Adrenal gland (tissue), 12 donors: ENCODE measurements around the gene HEXIM2. TPM values are rescaled to one million over a fixed set of nuclear protein-coding genes. Genes with fewer than 3 reads are reported as not detected.

Experiments used
- DNase-seq, 7 donors: peaks; one replicate each; pipeline ENCODE4 v3.0.0-alpha.2; 2019 to 2020
- H3K27ac ChIP-seq, 5 donors: fragments of 200-600 bp; sonication (generic) in 4 of 5; 1 replicate in 3 of 5; 2 replicates in 2 of 5; pipeline versions ENCODE4 v1.5.1 to v1.8.0; 2016 to 2020; ENCODE audit warnings: mild to moderate bottlenecking in 1 of 5
- H3K27me3 ChIP-seq: fragments of 200-600 bp; 2 replicates; pipeline ENCODE4 v1.8.0; 2021
- H3K36me3 ChIP-seq, 2 donors: fragments of 200-600 bp; replicated peaks in 1 of 2; 1 replicate in 1 of 2; 2 replicates in 1 of 2; pipeline versions ENCODE4 v1.5.1 to v1.8.0; 2018 to 2022
- H3K4me1 ChIP-seq, 2 donors: fragments of 200-600 bp; replicated peaks in 1 of 2; 1 replicate in 1 of 2; 2 replicates in 1 of 2; pipeline versions ENCODE4 v1.5.1 to v1.8.0; 2018 to 2021
- H3K4me3 ChIP-seq, 4 donors: fragments of 200-600 bp; sonication (generic) in 3 of 4; one replicate each; pipeline ENCODE4 v1.5.1; 2016 to 2018
- H3K9me3 ChIP-seq, 3 donors: fragments of 200-600 bp; sonication (generic) in 1 of 3; replicated peaks in 1 of 3; 1 replicate in 2 of 3; 2 replicates in 1 of 3; pipeline versions ENCODE4 v1.5.1 to v1.8.0; 2016 to 2021
- POLR2A ChIP-seq, 2 donors: fragments of 450-650 bp; IDR thresholded peaks; one replicate each; pipeline ENCODE4 v1.6.1; 2017; ENCODE audit warnings: antibody characterized with exemption in 2 of 2, mild to moderate bottlenecking in 2 of 2, moderate library complexity in 1 of 2
- WGBS, 4 donors: extraction: QIAGEN DNeasy Blood & Tissue Kit in 2 of 4; methylation state at CpG; one replicate each; pipeline versions ENCODE4 v1.1.5 to v1.1.7; 2013 to 2017; 5-methylcytosine and 5-hydroxymethylcytosine counted together
- intact Hi-C, 2 donors: fragments of 100-400 bp; cut with DNase I; formaldehyde crosslinking; loops; one replicate each; pipeline versions ENCODE4 v1.14.1 to v1.15.0; 2022 to 2023
- polyA plus RNA-seq, 3 donors: library from polyadenylated mRNA; stranded (reverse); fragments of 200-250 nt in 2 of 3; fragments of 350-450 nt in 1 of 3; fragmentation: Illumina TruSeq in 1 of 3; extraction: RNeasy Lipid Tissue Mini Kit (QIAGEN cat#74804) in 1 of 3; gene quantifications; one replicate each; pipeline ENCODE4 v1.2.3, GENCODE V29; 2013 to 2014
- total RNA-seq, 9 donors: library from RNA; depleted of rRNA in 4 of 9; stranded (reverse); fragments of >200 nt in 4 of 9; fragments of 120-200 nt in 1 of 9; fragmentation: NEBNext Ultra II Directional in 1 of 9; extraction: Animal tissue kit (Norgen Biotek cat#: 25700) in 1 of 9; gene quantifications; one replicate each; pipeline versions ENCODE4 v1.1.0 to v1.2.4, GENCODE V29; 2013 to 2023
- TF ChIP-seq, protein P1 (sequence below), 6 experiments: fragments of 450-650 bp in 4 of 6; fragments of 200-600 bp in 2 of 6; sonication (generic) in 1 of 6; IDR thresholded peaks; 1 replicate in 5 of 6; 2 replicates in 1 of 6; pipeline versions ENCODE4 v1.5.1 to v1.8.0; 2016 to 2021; ENCODE audit warnings: antibody characterized with exemption in 6 of 6, mild to moderate bottlenecking in 2 of 6, moderate library complexity in 1 of 6
- donor health status: healthy with polysubstance abuse.
- donor health status: Bipolar disorder and iron deficiency.
- donor health status: DM: yes; HTN: yes; CAD: no.
- donor health status: DM: no; HTN: no; CAD: no.
- donor health status: DM: no; HTN: no; CAD: no.
- donor health status: DM: yes; HTN: yes; CAD: no.

HEXIM2 gene
- total and polyA plus RNA-seq, 12 donors, result 4.5 to 28.1 (median 15.9) TPM

DNA sequence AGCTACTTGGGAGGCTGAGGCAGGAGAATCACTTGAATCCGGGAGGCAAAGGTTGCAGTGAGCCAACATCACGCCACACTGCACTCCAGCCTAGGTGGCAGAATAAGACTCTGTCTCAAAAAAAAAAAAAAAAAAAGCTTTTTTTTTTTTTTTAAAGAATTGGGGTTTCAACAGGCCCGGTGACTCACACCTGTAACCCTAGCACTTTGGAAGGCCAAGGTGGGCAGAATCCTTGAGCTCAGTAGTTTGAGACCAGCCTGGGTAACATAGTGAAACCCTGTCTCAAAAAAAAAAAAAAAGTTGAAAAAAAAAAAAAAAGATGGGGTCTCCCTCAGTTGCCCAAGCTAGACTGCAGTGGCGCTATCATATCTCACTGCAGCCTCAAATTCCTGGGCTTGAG lies 6.6 kb upstream of the HEXIM2 start:
- TF ChIP-seq POLR2A (IDR thresholded peaks at IDR 0.05), result no peak
- TF ChIP-seq, protein P1, sequence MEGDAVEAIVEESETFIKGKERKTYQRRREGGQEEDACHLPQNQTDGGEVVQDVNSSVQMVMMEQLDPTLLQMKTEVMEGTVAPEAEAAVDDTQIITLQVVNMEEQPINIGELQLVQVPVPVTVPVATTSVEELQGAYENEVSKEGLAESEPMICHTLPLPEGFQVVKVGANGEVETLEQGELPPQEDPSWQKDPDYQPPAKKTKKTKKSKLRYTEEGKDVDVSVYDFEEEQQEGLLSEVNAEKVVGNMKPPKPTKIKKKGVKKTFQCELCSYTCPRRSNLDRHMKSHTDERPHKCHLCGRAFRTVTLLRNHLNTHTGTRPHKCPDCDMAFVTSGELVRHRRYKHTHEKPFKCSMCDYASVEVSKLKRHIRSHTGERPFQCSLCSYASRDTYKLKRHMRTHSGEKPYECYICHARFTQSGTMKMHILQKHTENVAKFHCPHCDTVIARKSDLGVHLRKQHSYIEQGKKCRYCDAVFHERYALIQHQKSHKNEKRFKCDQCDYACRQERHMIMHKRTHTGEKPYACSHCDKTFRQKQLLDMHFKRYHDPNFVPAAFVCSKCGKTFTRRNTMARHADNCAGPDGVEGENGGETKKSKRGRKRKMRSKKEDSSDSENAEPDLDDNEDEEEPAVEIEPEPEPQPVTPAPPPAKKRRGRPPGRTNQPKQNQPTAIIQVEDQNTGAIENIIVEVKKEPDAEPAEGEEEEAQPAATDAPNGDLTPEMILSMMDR (IDR thresholded peaks at IDR 0.05), result no peak
- Histone ChIP-seq H3K36me3 (no peaks in the 10 kb centered on the region), H3K27ac (peak overlapping the region in 1 of 5 donors; percentile 26), H3K27me3 (no peaks in the 10 kb centered on the region), H3K4me1 (peaks cover 40 to 55% of the 10 kb centered on the region in 2 donors), H3K9me3 (no peaks in the 10 kb centered on the region), H3K4me3 (no peak overlapping the region)
- 80 to 88% (median 87%) methylated on average over 4 of the region's 4 CpGs for WGBS, 4 donors
- peak in 1 of 7 donors; percentile 14 for DNase-seq
- intact Hi-C loops, result no loop called here

DNA sequence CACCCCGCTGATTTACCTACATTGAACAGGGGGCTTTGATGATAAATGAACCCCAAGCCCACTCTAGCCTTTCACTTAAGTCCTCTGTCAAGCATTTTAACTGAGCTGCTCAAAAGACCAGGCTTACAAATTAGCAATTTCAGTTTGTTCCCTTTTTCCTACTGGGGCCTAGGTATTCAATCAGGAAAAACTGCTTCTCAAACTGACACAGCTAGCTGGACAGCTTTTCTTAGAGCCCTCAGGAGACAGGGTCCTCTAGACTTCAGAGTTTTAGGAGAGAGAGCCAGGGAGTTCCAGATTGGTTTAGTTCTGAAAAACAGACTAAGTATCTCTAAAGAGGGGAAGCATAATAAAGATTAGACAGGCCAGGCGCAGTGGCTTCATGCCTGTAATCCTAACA lies 6.2 kb upstream of the HEXIM2 start:
- TF ChIP-seq, protein P1 (IDR thresholded peaks at IDR 0.05), result no peak
- TF ChIP-seq POLR2A (IDR thresholded peaks at IDR 0.05), result no peak
- intact Hi-C loops, result no loop called here
- H3K36me3 ChIP-seq, result no peaks in the 10 kb centered on the region
- DNase-seq, result no peak
- WGBS, 4 donors, result 89 to 100% (median 98%) methylated on average over 1 to 2 of the region's 2 CpGs
- no peaks in the 10 kb centered on the region for H3K27me3 ChIP-seq
- no peaks in the 10 kb centered on the region for H3K9me3 ChIP-seq
- H3K27ac ChIP-seq, result peak overlapping the region in 2 of 5 donors; percentile 5 to 26
- peaks cover 41 to 56% of the 10 kb centered on the region in 2 donors for H3K4me1 ChIP-seq
- no peak overlapping the region for H3K4me3 ChIP-seq

DNA sequence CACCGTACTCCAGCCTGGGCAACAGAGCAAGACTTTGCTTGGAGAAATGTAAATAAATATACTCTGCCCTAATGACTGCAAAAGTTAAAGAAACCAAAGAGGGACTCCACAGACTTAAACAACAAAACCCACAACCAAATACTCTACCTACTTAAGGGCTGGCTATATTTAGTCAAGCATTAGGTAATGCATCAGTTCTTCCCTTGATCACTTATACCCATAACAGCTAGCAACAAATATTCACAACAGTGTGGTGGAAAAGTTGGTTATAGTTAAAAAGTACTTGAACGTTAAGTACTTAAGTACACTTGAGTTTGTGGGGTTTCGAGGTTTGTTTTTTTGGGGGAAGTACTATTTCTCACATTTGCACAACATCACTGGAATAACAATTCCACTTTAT lies 5.4 kb upstream of the HEXIM2 start:
- intact Hi-C loops, result no loop called here
- no peak overlapping the region for H3K4me3 ChIP-seq
- no peaks in the 10 kb centered on the region for H3K36me3 ChIP-seq
- no peak for DNase-seq
- peaks cover 34 to 48% of the 10 kb centered on the region in 2 donors for H3K4me1 ChIP-seq
- no peaks in the 10 kb centered on the region for H3K9me3 ChIP-seq
- whole genome bisulfite sequencing, 4 donors, result 85 to 97% (median 89%) methylated on average over 3 of the region's 3 CpGs
- no peak overlapping the region for H3K27ac ChIP-seq
- H3K27me3 ChIP-seq, result no peaks in the 10 kb centered on the region
- no peak for TF ChIP-seq POLR2A (IDR thresholded peaks at IDR 0.05)
- TF ChIP-seq, protein P1 (IDR thresholded peaks at IDR 0.05), result no peak

DNA sequence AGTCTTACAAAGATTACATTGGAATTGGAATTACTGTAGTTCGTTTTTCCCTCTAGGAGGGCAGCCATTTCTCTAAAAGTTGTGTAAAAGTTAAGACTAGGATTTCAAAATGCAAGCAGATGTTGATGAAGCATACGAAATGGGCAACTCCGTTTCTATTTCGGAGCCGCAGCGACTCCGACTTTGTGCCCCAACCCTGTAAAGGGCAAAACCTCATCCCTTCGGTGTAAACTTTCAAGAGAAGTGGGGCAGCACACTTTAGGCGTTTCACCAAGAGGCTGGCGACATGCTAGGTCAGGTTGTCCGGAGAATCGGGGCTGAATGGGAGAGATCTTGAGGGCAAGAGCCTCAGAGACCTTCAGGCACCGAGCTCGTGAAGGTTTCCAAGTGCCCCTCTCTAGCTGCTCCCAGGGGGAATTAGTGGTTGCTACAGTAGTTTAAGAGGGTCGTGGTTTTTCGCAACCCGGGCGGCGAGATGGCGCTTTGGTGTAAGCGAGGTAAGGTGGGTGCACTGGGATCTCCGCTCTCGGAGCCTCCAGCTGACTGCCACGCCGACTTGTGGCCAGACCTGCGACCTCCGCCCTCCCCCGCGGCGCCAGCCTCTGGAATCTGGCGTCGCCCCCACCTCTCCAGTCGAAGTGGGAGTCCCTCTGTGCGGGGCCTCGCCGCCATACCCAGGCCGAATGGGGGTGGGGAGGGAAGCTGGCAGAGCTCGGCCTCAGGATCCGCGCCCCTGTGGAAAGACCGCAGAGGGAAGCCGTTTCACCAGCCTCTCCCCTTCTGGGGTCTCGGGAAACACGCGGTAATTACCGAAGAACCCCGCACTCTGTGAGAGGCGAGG lies 1.0 kb upstream of the HEXIM2 start:
- 0% methylated on average over 18 to 48 of the region's 48 CpGs for WGBS, 4 donors
- no peak for TF ChIP-seq POLR2A (IDR thresholded peaks at IDR 0.05)
- TF ChIP-seq, protein P1 (IDR thresholded peaks at IDR 0.05), result peak in 1 of 6 experiments; percentile 27
- Histone ChIP-seq H3K36me3 (no peaks in the 10 kb centered on the region), H3K9me3 (no peaks in the 10 kb centered on the region), H3K4me3 (peak overlapping the region; percentile 80 to 97 (median 90)), H3K4me1 (peaks cover 37 to 43% of the 10 kb centered on the region in 2 donors), H3K27me3 (no peaks in the 10 kb centered on the region), H3K27ac (peak overlapping the region; percentile 95 to 100 (median 100))
- peak; percentile 71 to 86 (median 78) for DNase-seq
- intact Hi-C loops, result no loop called here
